Measurements from ENCODE around the gene SCD. TPM values are rescaled to one million over a fixed set of nuclear protein-coding genes. Genes with fewer than 3 reads are reported as not detected.
"Not testable (repeated sequence)": the region's sequence is repeated elsewhere in the genome, so short reads cannot be mapped to it uniquely, and the experiment has no call there.

SCD gene
- total RNA-seq: 257 TPM

GRCh38 chr10:100346765-100347567 lies at the start of gene SCD:
Gene SCD, plus strand, starts transcription at chr10:100347233. Its CDS starts 272 bp downstream, at chr10:100347505.
- DNase-seq (ENCODE audit: low spot score) (peak; percentile 83), ATAC-seq (peak; percentile 80)

- ATAC-seq (no peak), DNase-seq (ENCODE audit: low spot score) (no peak)
These were observed 49.8 kb upstream of the SCD start for GRCh38 chr10:100297242-100297641.

GRCh38 chr10:100301123-100301522 lies 45.9 kb upstream of the SCD start:
- not testable (repeated sequence) for ATAC-seq; DNase-seq (ENCODE audit: low spot score)

GRCh38 chr10:100303724-100304319 lies 43.2 kb upstream of the SCD start:
- ATAC-seq (peak; percentile 84), DNase-seq (ENCODE audit: low spot score) (no peak)

GRCh38 chr10:100304414-100304813 lies 42.6 kb upstream of the SCD start:
- ATAC-seq (no peak), DNase-seq (ENCODE audit: low spot score) (no peak)

GRCh38 chr10:100306861-100307260 lies 40.2 kb upstream of the SCD start:
- ATAC-seq (no peak), DNase-seq (ENCODE audit: low spot score) (no peak)

- ATAC-seq (no peak), DNase-seq (ENCODE audit: low spot score) (no peak)
These were observed 39.3 kb upstream of the SCD start for GRCh38 chr10:100307684-100308083.

- ATAC-seq (no peak), DNase-seq (ENCODE audit: low spot score) (no peak)
These were observed 35.7 kb upstream of the SCD start for GRCh38 chr10:100311298-100311697.

- DNase-seq (ENCODE audit: low spot score) (no peak), ATAC-seq (no peak)
These were observed 31.4 kb upstream of the SCD start for GRCh38 chr10:100315615-100316014.

- no peak for DNase-seq (ENCODE audit: low spot score)
- ATAC-seq: no peak
These were observed 28.8 kb upstream of the SCD start for GRCh38 chr10:100318207-100318606.

- DNase-seq (ENCODE audit: low spot score) (no peak), ATAC-seq (no peak)
These were observed 27.2 kb upstream of the SCD start for GRCh38 chr10:100319707-100320402.

GRCh38 chr10:100325158-100325557 lies 21.9 kb upstream of the SCD start:
- DNase-seq (ENCODE audit: low spot score): no peak
- ATAC-seq: no peak

- ATAC-seq (peak; percentile 37), DNase-seq (ENCODE audit: low spot score) (no peak)
These were observed 19.9 kb upstream of the SCD start for GRCh38 chr10:100327007-100327717.

GRCh38 chr10:100327718-100328009 lies 19.4 kb upstream of the SCD start:
- ATAC-seq: no peak

GRCh38 chr10:100328198-100328597 lies 18.8 kb upstream of the SCD start:
- DNase-seq (ENCODE audit: low spot score) (no peak), ATAC-seq (no peak)

More at GRCh38 chr10:100327718-100328009, 19.4 kb upstream of the SCD start:
- no peak for DNase-seq (ENCODE audit: low spot score)

- no peak for DNase-seq (ENCODE audit: low spot score)
- no peak for ATAC-seq
These were observed 17.0 kb upstream of the SCD start, which contains the start of gene PKD2L1 for GRCh38 chr10:100330079-100330478. Gene PKD2L1, minus strand, starts transcription at chr10:100330228. Its CDS starts 125 bp downstream, at chr10:100330103.

GRCh38 chr10:100333106-100333505 lies 13.9 kb upstream of the SCD start:
- DNase-seq (ENCODE audit: low spot score): no peak
- ATAC-seq: no peak

- no peak for ATAC-seq
- no peak for DNase-seq (ENCODE audit: low spot score)
These were observed 13.2 kb upstream of the SCD start for GRCh38 chr10:100333661-100334440.

GRCh38 chr10:100334762-100335161 lies 12.3 kb upstream of the SCD start:
- no peak for ATAC-seq
- DNase-seq (ENCODE audit: low spot score): no peak

GRCh38 chr10:100338434-100339036 lies 8.5 kb upstream of the SCD start:
- peak; percentile 64 for ATAC-seq

More at GRCh38 chr10:100338434-100339036, 8.5 kb upstream of the SCD start:
- DNase-seq (ENCODE audit: low spot score): peak; percentile 77
